G401 (cell line): ENCODE data around the gene IRF3. TPM values are rescaled to one million over a fixed set of nuclear protein-coding genes. Genes with fewer than 3 reads are reported as not detected.
A peak's percentile ranks its signal among the peaks of the same experiment; 100 is the strongest.
"Not testable (repeated sequence)": the region's sequence is repeated elsewhere in the genome, so short reads cannot be mapped to it uniquely, and the experiment has no call there.

Source experiments
- DNase-seq: peaks from one replicate; pipeline ENCODE4 v3.0.0-alpha.2; 2015; ENCODE audit warnings: low spot score
- in situ Hi-C: cut with HindIII; loops from 2 replicates; pipeline ENCODE4 v1.10.0; 2016; ENCODE audit warnings: low sequenced_read_pairs, mixed read lengths
- total RNA-seq: library from RNA; depleted of rRNA; stranded (reverse); fragments of >200 nt; shearing (Covaris generic); gene quantifications from 2 replicates; pipeline ENCODE4 v1.2.3, GENCODE V29; 2014; rRNA removed

Gene IRF3
- total RNA-seq, 1 experiment from 2014 or later: 59.6 TPM

- DNase-seq, in situ Hi-C loops: not testable (repeated sequence)
These were observed 32.4 kb downstream of the IRF3 start for GRCh38 chr19:49633273-49633672.

DNA sequence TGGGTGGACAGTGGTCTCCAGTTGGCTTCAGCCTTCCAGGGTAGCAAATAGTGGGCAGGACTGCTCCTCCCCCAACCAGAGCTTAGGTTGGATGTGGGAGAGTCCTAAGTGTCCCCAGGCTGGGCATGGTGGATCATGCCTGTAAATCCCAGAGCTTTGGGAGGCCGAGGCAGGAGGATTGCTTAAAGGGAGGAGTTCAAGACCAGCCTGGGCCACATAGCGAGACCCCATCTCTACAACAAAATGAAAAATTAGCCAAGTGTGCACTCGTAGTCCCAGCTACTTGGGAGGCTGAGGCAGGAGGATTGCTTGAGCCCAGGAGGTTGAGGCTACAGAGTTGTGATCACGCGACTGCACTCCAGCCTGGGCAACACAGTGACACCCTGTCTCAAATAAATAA lies 33.1 kb downstream of the IRF3 start:
- no peak for DNase-seq
- in situ Hi-C loops: no loop called here

DNA sequence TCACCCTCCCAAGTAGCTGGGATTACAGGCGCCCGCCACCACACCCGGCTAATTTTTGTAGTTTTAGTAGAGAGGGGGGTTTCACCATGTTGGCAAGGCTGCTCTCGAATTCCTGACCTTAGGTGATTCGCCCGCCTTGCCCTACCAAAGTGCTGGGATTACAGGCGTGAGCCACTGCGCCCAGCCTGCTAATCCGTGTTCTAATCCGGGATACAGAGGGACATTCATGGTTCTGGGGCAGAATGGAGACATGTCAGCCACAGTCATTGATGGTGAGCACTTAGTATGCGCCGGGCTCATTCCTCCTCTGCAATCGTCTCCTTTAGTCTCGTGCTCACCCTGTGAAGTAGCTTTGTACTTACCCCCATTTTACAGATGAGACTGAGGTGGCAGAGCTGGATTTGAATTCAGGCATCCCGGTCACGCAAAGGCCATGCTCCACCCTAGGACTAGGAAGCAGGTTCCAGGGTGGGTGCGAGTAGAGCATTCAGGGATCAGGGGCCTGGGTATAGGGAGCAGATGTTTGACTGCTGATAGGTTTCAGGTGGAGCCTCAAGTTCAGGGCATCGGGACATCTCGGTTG lies 34.0 kb downstream of the IRF3 start:
- DNase-seq: no peak
- in situ Hi-C loops: no loop called here

DNA sequence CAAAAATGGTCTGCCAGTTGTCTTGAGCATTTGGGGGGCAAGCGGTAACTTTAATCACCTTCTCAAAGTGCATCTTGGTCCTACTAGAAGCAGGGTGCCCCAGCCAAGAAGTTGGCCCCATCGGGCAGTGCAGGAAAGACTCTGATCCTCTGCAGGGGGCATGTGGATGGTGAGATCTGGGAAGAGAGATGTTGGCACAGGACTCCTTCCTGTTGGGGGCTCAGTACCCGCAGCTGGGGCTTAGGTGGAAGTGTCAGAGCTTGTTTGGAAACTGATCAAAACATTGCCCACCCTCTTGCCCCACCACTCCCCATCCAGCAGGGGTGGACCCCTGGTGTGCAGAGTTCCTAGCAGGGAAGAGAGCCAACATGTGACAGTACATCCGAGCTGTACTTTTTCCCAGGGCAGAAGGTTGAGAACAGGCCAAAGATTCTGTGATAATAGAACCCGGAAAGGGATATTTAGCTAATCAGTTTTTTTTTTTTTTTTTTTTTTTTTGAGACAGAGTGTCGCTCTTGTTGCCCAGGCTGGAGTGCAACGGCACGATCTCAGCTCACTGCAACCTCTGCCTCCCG lies 34.6 kb downstream of the IRF3 start:
- DNase-seq: peak; percentile 40
- in situ Hi-C loops: no loop called here

DNA sequence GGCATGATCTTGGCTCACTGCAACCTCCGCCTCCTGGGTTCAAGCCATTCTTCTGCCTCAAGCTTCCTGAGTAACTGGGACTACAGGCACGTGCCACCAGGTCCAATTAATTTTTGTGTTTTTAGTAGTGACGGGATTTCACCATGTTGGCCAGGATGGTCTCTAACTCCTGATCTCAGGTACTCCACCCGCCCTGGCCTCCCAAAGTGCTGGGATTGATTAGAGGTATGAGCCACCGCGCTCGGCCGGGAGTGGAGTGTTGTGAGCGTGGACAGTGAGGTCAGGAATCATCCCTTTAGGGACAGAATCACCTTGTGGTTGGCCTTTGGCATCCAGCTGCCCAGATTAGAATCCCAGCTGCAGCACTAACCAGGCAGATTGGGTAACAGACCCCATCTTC lies 36.0 kb downstream of the IRF3 start:
- DNase-seq: no peak
- in situ Hi-C loops: no loop called here

- no peak for DNase-seq
- in situ Hi-C loops: no loop called here
These were observed 39.4 kb downstream of the IRF3 start for GRCh38 chr19:49626226-49626625.

- in situ Hi-C loops: no loop called here
- no peak for DNase-seq
These were observed 40.4 kb downstream of the IRF3 start for GRCh38 chr19:49624967-49625910.

GRCh38 chr19:49617860-49618259 lies 47.8 kb downstream of the IRF3 start:
- DNase-seq, in situ Hi-C loops: not testable (repeated sequence)

DNA sequence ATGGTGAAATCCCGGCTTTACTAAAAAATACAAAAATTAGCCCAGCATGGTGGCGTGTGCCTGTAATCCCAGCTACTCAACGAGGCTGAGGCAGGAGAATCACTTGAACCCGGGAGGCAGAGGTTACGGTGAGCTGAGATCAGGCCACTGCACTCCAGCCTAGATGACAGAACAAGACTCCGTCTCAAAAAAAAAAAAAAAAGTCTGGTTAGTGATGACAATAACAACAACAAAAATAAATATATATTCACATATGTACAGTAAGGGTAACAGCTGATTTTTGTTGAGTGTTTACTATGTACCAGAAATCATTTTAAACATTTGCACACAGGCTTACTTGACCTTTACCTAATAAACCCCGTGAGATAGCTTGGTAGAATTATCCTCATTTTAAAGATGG lies 48.7 kb downstream of the IRF3 start:
- DNase-seq: no peak
- in situ Hi-C loops: no loop called here

DNA sequence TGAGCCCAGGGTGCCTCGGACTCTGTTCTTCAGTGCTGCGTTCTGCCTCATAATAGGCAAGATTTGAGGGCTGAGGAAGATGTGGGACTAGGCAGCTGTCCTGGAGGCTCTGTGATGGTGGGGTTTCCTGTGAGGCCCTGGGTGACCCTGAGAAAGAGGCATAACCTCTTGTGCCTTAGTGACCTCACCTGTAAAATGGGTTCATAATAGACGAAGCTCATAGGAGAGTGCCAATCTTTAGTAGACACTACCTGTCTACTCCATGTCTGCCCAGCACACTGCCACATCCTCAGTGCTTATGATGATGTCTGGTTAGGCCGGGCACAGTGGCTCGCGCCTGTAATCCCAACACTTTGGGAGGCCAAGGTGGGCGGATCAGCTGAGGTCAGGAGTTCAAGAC lies 49.1 kb downstream of the IRF3 start:
- in situ Hi-C loops: no loop called here

DNA sequence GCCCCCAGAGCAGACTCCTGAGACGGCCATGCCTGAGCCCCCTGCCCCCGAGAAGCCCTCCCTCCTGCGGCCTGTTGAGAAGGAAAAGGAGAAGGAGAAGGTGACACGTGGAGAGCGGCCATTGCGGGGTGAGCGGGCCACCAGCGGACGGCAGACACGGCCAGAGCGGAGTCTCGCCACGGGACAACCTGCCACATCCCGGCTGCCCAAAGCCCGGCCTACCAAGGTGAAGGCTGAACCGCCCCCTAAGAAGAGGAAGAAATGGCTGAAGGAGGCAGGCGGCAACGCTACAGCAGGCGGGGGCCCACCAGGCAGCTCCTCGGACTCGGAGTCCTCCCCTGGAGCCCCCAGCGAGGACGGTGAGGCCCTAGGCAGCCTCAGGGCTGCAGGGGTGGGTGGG lies 49.8 kb downstream of the IRF3 start:
- no peak for DNase-seq
- in situ Hi-C loops: no loop called here

More for the DNA sequence above, 49.1 kb downstream of the IRF3 start:
- DNase-seq: no peak

DNA sequence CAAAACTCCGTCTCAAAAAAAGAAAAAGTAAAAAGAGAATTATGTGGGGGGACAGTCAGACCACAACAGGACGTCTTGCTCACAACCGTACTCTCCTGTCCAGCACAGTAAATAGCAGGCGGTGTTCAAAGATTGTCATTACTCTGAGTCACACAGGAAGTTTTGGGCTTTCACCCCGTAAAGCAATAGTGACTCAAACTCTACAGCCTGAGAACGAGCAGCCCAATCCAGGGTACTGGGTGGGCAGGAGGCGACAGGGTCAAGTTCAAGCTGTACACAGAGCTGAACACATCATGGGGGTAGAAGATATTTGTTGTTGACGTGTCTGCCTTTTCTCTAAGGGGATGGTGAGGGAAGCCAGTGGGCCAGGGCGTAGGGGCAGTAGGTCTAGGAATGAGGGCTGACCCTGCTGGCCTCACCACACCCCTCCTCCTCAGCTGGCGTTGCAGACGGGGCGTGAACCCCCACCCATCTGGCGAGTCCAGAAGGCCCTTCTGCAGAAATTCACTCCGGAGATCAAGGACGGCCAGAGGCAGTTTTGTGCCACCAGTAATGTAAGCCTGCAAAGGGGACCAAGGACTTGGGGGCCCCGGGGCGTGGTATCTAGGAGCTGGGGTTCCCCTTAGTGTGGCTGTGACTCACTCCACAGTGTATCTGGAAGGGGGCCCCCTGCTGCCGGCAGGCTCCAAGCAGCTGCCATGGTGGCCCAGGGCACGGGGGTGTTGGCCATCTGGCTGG lies 51.4 kb downstream of the IRF3 start:
- in situ Hi-C loops: no loop called here
- DNase-seq: no peak

- in situ Hi-C loops: no loop called here
- no peak for DNase-seq
These were observed 52.3 kb downstream of the IRF3 start for GRCh38 chr19:49613374-49613773.

Other genes starting within 250 kb of the IRF3 start
- not detected in 2 replicates for gene PTH2, start 242.4 kb downstream of the IRF3 start, total RNA-seq
- gene GFY, start 240.5 kb downstream of the IRF3 start, total RNA-seq: 0.55 and 1.3 TPM in 2 replicates
- 3.1 and 7.0 TPM in 2 replicates for gene SLC17A7, start 224.3 kb downstream of the IRF3 start, total RNA-seq
- gene PIH1D1, start 214.0 kb downstream of the IRF3 start, total RNA-seq: 148 and 183 TPM in 2 replicates
- gene ALDH16A1, start 212.6 kb downstream of the IRF3 start, total RNA-seq: 50.9 and 65.6 TPM in 2 replicates
- gene FLT3LG, start 191.6 kb downstream of the IRF3 start, total RNA-seq: 0.74 TPM in 1 of 2 replicates, not detected in the other
- gene RPL13A, start 178.2 kb downstream of the IRF3 start, total RNA-seq: 2,624 and 3,787 TPM in 2 replicates
- gene RPS11, start 169.4 kb downstream of the IRF3 start, total RNA-seq: 2,371 and 2,995 TPM in 2 replicates
- 29.8 and 35.9 TPM in 2 replicates for gene FCGRT, start 153.2 kb downstream of the IRF3 start, total RNA-seq
- 0.74 and 10.8 TPM in 2 replicates for gene RCN3, start 137.9 kb downstream of the IRF3 start, total RNA-seq
- gene NOSIP, start 85.3 kb downstream of the IRF3 start, total RNA-seq: 69.6 and 97.3 TPM in 2 replicates
- gene PRRG2, start 84.5 kb downstream of the IRF3 start, total RNA-seq: 1.9 TPM in 1 of 2 replicates, not detected in the other
- 0.49 and 3.0 TPM in 2 replicates for gene PRR12, start 74.7 kb downstream of the IRF3 start, total RNA-seq
- gene RRAS, start 25.7 kb downstream of the IRF3 start, total RNA-seq: 116 and 140 TPM in 2 replicates
- gene SCAF1, start 23.6 kb downstream of the IRF3 start, total RNA-seq: 22.3 and 25.2 TPM in 2 replicates
- 8.1 and 13.9 TPM in 2 replicates for gene BCL2L12, start 76 bp upstream of the IRF3 start, total RNA-seq
- 633 and 640 TPM in 2 replicates for gene PRMT1, start 11.4 kb upstream of the IRF3 start, total RNA-seq
- 1.1 and 1.7 TPM in 2 replicates for gene ADM5, start 23.7 kb upstream of the IRF3 start, total RNA-seq
- gene CPT1C, start 25.3 kb upstream of the IRF3 start, total RNA-seq: 38.8 and 54.5 TPM in 2 replicates
- gene TSKS, start 97.4 kb upstream of the IRF3 start, total RNA-seq: 0.49 TPM in 1 of 2 replicates, not detected in the other
- gene AP2A1, start 101.1 kb upstream of the IRF3 start, total RNA-seq: 152 and 155 TPM in 2 replicates
- gene FUZ, start 147.4 kb upstream of the IRF3 start, total RNA-seq: 33.9 and 38.6 TPM in 2 replicates
- 30.2 and 44.7 TPM in 2 replicates for gene MED25, start 152.4 kb upstream of the IRF3 start, total RNA-seq
- 147 and 166 TPM in 2 replicates for gene PTOV1, start 185.3 kb upstream of the IRF3 start, total RNA-seq
- gene PNKP, start 201.7 kb upstream of the IRF3 start, total RNA-seq: 90.2 and 111 TPM in 2 replicates
- 14.0 and 18.0 TPM in 2 replicates for gene AKT1S1, start 211.5 kb upstream of the IRF3 start, total RNA-seq
- 6.5 and 7.6 TPM in 2 replicates for gene TBC1D17, start 211.8 kb upstream of the IRF3 start, total RNA-seq
- gene IL4I1, start 231.0 kb upstream of the IRF3 start, total RNA-seq: 0.07 and 0.80 TPM in 2 replicates